Muscle layer of duodenum (tissue), 2 donors: ENCODE data around the gene SCAPER.

ENCODE experiments used
- H3K27ac ChIP-seq: one replicate; pipeline ENCODE4 v1.7.0; 2013; ENCODE audit warnings: mild to moderate bottlenecking, low read length
- H3K27me3 ChIP-seq: one replicate; pipeline ENCODE4 v1.7.0; 2013; ENCODE audit warnings: low read depth, mild to moderate bottlenecking, control low read depth, low read length
- H3K36me3 ChIP-seq, 2 donors: one replicate each; pipeline ENCODE4 v1.7.0; 2013; ENCODE audit warnings: low read length in 2 of 2, control low read depth in 1 of 2, mild to moderate bottlenecking in 1 of 2; ENCODE audit not compliant: insufficient read depth in 2 of 2, control insufficient read depth in 1 of 2
- H3K4me1 ChIP-seq, 2 donors: one replicate each; pipeline ENCODE4 v1.7.0; 2013; ENCODE audit warnings: low read length in 2 of 2, mild to moderate bottlenecking in 2 of 2, control low read depth in 1 of 2, moderate library complexity in 1 of 2; ENCODE audit not compliant: insufficient read depth in 2 of 2, control insufficient read depth in 1 of 2
- H3K4me3 ChIP-seq, 2 donors: one replicate each; pipeline ENCODE4 v1.7.0; 2013; ENCODE audit warnings: low read length in 2 of 2, low read depth in 1 of 2, mild to moderate bottlenecking in 1 of 2
- H3K9me3 ChIP-seq, 2 donors: one replicate each; pipeline ENCODE4 v1.7.0; 2013; ENCODE audit warnings: low read length in 2 of 2, control low read depth in 1 of 2, mild to moderate bottlenecking in 1 of 2; ENCODE audit not compliant: control insufficient read depth in 1 of 2
- donor health status: healthy.

The SCAPER gene

DNA sequence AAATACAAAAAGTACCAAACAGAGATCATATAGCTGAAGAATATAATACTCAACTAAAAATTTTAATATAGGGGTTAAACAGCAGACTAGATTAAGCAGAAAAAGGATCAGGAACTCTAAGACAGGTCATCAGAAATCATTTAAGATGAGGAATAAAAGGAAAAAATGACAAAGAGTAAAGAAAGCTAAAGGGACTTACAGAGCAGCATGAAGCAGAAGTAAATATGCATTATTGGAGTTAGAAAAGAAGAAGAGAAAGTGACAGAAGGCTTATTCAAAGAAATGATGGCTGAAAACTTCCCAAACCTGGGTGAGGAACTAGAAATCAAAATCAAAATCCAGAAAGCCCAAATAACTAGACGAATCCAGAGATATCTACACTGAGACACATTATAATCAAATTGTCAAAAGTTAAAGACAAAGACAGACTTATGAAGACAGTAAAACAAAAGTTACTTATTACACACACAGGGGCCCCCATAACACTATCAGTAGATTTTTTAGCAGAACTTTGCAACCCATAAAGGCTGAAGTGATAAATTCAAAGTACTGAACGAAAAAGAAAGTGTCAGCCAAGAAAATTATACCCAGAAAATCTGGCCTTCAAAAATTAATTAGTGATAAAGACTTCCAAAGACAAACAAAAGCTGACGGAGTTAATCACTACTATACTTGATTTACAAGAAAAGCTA lies 95.6 kb downstream of the SCAPER start:
- H3K4me3 ChIP-seq, result no peak overlapping the region
- no peaks in the 10 kb centered on the region for H3K9me3 ChIP-seq
- no peaks in the 10 kb centered on the region for H3K4me1 ChIP-seq
- H3K36me3 ChIP-seq, result no peaks in the 10 kb centered on the region
- H3K27ac ChIP-seq, result no peak overlapping the region
- H3K27me3 ChIP-seq, result no peaks in the 10 kb centered on the region

DNA sequence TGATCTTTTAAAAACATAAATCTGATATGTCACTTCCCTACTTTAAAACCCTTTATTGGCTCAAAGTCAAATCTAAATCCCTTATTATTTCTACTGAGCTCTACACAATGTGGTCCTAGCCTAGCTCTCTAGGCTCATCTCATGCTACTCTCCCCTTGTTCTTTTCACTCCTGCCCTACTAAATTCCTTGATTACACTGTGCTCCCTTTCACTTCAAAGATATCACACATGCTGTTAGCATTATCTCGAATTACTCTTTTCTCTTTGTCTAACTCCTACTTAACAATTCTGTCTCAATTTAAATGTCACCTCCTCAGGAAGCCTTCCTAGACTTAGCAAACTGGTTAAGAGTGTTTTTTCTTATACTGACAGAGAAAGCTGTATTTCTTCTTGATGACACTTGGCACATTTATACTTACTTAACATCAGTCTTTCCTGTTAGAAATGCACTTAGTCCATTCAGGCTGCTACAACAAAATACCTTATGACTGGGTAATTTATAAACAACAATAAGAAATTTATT lies 102.0 kb downstream of the SCAPER start:
- H3K4me1 ChIP-seq, result no peaks in the 10 kb centered on the region
- H3K4me3 ChIP-seq, result no peak overlapping the region
- H3K9me3 ChIP-seq, result no peaks in the 10 kb centered on the region
- peaks cover 5 to 16% of the 10 kb centered on the region in 2 donors for H3K36me3 ChIP-seq
- no peak overlapping the region for H3K27ac ChIP-seq
- H3K27me3 ChIP-seq, result no peaks in the 10 kb centered on the region

DNA sequence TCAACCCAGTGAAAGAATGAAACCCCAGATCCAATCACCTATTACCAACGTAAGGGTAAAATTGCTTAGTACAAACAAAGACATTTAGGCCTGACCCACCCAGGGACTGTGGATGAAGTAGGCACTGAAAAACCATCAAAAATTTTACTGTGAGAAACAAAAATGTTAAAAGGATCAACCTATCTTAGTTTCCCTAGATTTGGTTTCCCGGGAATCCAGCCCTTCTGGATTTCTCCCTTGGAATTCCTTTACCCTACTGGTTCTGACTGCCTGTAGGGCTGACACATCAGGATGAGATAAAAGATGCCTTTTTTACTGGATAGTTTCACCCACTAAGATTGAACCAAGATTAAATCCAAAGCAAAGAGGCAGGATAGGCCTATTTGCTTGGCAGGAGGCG lies 102.7 kb downstream of the SCAPER start:
- Histone ChIP-seq H3K27me3 (no peaks in the 10 kb centered on the region), H3K9me3 (no peaks in the 10 kb centered on the region), H3K4me1 (no peaks in the 10 kb centered on the region), H3K4me3 (no peak overlapping the region), H3K36me3 (peaks cover 5 to 16% of the 10 kb centered on the region in 2 donors), H3K27ac (no peak overlapping the region)

DNA sequence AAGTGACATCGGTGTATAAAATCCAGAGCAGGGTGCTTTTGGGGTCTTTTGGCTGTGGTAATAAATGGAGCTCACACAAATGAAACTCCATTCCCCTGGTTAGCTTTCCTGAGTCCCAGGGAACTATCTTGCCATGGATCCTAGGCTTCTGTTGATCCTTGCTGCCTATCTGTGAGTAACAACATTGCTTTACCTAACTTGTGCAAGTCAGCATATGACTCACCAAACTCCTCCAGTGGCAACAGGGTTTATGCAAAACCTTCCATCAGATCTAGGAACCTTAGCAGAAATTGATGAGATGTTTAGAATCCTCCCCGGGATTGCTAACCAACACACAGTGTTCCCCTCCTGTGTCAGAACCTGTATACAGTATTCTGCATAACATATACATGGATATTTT lies 105.4 kb downstream of the SCAPER start:
- H3K4me1 ChIP-seq, result no peaks in the 10 kb centered on the region
- H3K36me3 ChIP-seq, result peaks cover 5 to 20% of the 10 kb centered on the region in 2 donors
- no peaks in the 10 kb centered on the region for H3K9me3 ChIP-seq
- no peak overlapping the region for H3K27ac ChIP-seq
- no peaks in the 10 kb centered on the region for H3K27me3 ChIP-seq
- no peak overlapping the region for H3K4me3 ChIP-seq

DNA sequence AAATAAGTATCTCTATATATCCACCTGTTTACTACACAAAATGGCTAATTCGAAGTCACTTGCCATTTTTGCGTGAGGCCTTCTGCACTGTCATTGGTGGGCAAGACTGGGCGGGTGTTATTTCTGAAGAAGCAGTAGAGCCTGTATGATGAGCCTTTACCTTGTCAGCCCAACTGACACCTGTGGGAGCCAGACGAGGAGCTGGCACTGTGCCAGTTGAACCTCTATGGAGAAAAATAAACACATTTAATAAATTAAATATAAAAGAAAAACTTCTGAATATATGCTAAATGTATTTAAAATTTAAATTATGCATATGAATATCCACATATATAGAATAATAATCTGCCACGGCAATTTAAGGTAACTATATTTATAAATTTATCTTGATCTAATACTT lies 109.9 kb downstream of the SCAPER start:
- peaks cover 0 to 7% of the 10 kb centered on the region in 2 donors for H3K9me3 ChIP-seq
- no peak overlapping the region for H3K27ac ChIP-seq
- H3K4me3 ChIP-seq, result no peak overlapping the region
- no peaks in the 10 kb centered on the region for H3K4me1 ChIP-seq
- no peaks in the 10 kb centered on the region for H3K27me3 ChIP-seq
- peaks cover 5 to 48% of the 10 kb centered on the region in 2 donors for H3K36me3 ChIP-seq

- H3K4me1 ChIP-seq, result no peaks in the 10 kb centered on the region
Observed at GRCh38 chr15:76793162-76793561, 112.0 kb downstream of the SCAPER start.

GRCh38 chr15:76791511-76791910 lies 113.6 kb downstream of the SCAPER start:
- no peaks in the 10 kb centered on the region for H3K27me3 ChIP-seq
- peaks cover 0 to 7% of the 10 kb centered on the region in 2 donors for H3K9me3 ChIP-seq
- peaks cover 0 to 41% of the 10 kb centered on the region in 2 donors for H3K36me3 ChIP-seq
- no peaks in the 10 kb centered on the region for H3K4me1 ChIP-seq
- no peak overlapping the region for H3K27ac ChIP-seq
- no peak overlapping the region for H3K4me3 ChIP-seq

More at GRCh38 chr15:76793162-76793561, 112.0 kb downstream of the SCAPER start:
- Histone ChIP-seq H3K36me3 (peaks cover 0 to 41% of the 10 kb centered on the region in 2 donors), H3K4me3 (no peak overlapping the region), H3K9me3 (peaks cover 0 to 7% of the 10 kb centered on the region in 2 donors), H3K27me3 (no peaks in the 10 kb centered on the region), H3K27ac (no peak overlapping the region)

- Histone ChIP-seq H3K27ac (no peak overlapping the region), H3K36me3 (peaks cover 0 to 21% of the 10 kb centered on the region in 2 donors), H3K4me3 (no peak overlapping the region), H3K4me1 (no peaks in the 10 kb centered on the region), H3K27me3 (no peaks in the 10 kb centered on the region), H3K9me3 (peaks cover 0 to 7% of the 10 kb centered on the region in 2 donors)
Observed at GRCh38 chr15:76787273-76787672, 117.9 kb downstream of the SCAPER start.

DNA sequence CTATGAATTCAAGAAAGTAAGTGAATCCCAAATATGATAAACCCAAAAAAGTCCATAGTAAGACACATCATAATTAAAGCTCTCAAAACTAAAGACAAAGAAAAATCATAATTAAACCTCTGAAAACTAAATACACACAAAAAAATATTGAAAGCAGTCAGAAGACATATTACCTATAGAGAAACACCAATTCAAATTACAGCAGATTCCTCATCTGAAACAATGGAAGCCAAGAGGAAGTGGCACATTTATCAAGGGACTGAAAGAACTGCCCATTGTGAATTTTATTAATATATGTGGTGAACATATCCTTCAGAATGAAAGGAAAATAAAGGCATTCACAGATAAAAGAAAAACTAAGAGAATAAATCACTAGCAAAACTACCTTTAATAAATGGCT lies 128.2 kb downstream of the SCAPER start:
- H3K27ac ChIP-seq, result no peak overlapping the region
- peaks cover 3 to 14% of the 10 kb centered on the region in 2 donors for H3K36me3 ChIP-seq
- H3K9me3 ChIP-seq, result no peaks in the 10 kb centered on the region
- H3K4me3 ChIP-seq, result no peak overlapping the region
- H3K27me3 ChIP-seq, result no peaks in the 10 kb centered on the region
- no peaks in the 10 kb centered on the region for H3K4me1 ChIP-seq

DNA sequence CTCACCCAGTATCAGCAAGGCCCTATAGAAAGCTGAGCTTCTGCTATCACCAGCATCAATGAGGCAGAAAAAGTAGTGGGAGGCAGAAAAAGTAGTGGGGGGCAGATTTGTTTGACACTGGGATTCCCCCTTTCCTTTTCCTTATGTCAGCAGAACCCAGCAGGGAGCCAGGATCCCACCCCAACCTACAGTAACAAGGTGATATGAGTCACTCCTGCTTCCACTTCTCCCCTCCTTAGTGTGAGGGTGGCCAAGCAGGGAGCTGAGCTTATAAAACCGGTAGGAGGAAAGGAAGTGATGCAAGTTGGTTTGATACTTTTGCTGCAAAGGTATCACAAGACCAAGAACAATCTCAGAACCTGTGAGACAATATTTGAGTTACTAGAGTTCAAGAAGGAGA lies 128.7 kb downstream of the SCAPER start:
- no peak overlapping the region for H3K27ac ChIP-seq
- H3K27me3 ChIP-seq, result no peaks in the 10 kb centered on the region
- H3K36me3 ChIP-seq, result peaks cover 3 to 14% of the 10 kb centered on the region in 2 donors
- H3K9me3 ChIP-seq, result no peaks in the 10 kb centered on the region
- H3K4me3 ChIP-seq, result no peak overlapping the region
- H3K4me1 ChIP-seq, result no peaks in the 10 kb centered on the region

GRCh38 chr15:76773234-76773633 lies 131.9 kb downstream of the SCAPER start:
- H3K9me3 ChIP-seq, result no peaks in the 10 kb centered on the region

DNA sequence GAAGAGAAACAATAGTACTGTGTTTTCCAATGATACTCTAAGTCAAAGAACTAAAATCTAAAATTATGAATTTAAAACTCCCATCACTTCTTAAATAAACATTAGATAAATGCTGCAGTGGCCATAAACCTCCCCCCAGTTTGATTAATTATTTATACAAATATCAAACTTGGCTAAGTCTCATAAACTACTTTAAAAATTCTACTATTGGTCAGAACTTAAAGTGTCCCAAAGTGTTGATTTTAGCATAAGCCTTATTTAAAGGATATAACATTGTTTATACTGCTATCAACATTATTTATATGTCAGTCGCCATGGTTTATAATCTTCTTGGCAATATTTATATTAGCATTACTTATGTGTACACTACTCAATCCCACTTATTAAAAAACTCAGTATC lies 132.4 kb downstream of the SCAPER start:
- H3K4me1 ChIP-seq, result no peaks in the 10 kb centered on the region
- H3K4me3 ChIP-seq, result no peak overlapping the region
- H3K36me3 ChIP-seq, result peaks cover 3 to 5% of the 10 kb centered on the region in 2 donors
- no peak overlapping the region for H3K27ac ChIP-seq
- no peaks in the 10 kb centered on the region for H3K27me3 ChIP-seq
- no peaks in the 10 kb centered on the region for H3K9me3 ChIP-seq

More at GRCh38 chr15:76773234-76773633, 131.9 kb downstream of the SCAPER start:
- Histone ChIP-seq H3K27ac (no peak overlapping the region), H3K36me3 (peaks cover 3 to 5% of the 10 kb centered on the region in 2 donors), H3K27me3 (no peaks in the 10 kb centered on the region), H3K4me1 (no peaks in the 10 kb centered on the region), H3K4me3 (no peak overlapping the region)
